GM10266 (cell line): ENCODE results near the gene IFI27.

ENCODE experiments used
- DNase-seq: peaks from one replicate; pipeline ENCODE4 v3.0.0; 2012; ENCODE audit errors: extremely low spot score
- CTCF ChIP-seq: IDR thresholded peaks from 2 replicates; pipeline ENCODE4 v1.5.1; 2012; ENCODE audit warnings: mild to moderate bottlenecking, low read depth; ENCODE audit not compliant: control insufficient read depth, insufficient read depth; ENCODE audit errors: missing control alignments

The IFI27 gene

GRCh38 chr14:94102768-94103482 lies 7.6 kb upstream of the IFI27 start:
- DNase-seq, result no peak
- TF ChIP-seq CTCF, result no peak

GRCh38 chr14:94103554-94104150 lies 6.9 kb upstream of the IFI27 start:
- TF ChIP-seq CTCF, result no peak
- DNase-seq, result no peak

- no peak for TF ChIP-seq CTCF
- DNase-seq, result no peak
These were observed 5.8 kb upstream of the IFI27 start for GRCh38 chr14:94104731-94105130.

- no peak for TF ChIP-seq CTCF
These were observed 653 bp upstream of the IFI27 start for GRCh38 chr14:94109915-94110250.

GRCh38 chr14:94111276-94112095 lies 950 bp downstream of the IFI27 start:
- TF ChIP-seq CTCF, result no peak
- DNase-seq, result no peak

More at GRCh38 chr14:94109915-94110250, 653 bp upstream of the IFI27 start:
- DNase-seq, result no peak

GRCh38 chr14:94112513-94113063 lies 2.1 kb downstream of the IFI27 start:
- no peak for TF ChIP-seq CTCF
- DNase-seq, result no peak

GRCh38 chr14:94113073-94113472 lies 2.5 kb downstream of the IFI27 start:
- no peak for DNase-seq
- no peak for TF ChIP-seq CTCF
